A673 (cell line): ENCODE measurements around the gene CEACAM18. TPM values are rescaled to one million over a fixed set of nuclear protein-coding genes. Genes with fewer than 3 reads are reported as not detected.

Experiments
- BruUV-seq: library from RNA; stranded (reverse); fragments of 400-500 nt; replicated peaks from 2 replicates; lab custom pipeline; 2021; lab: Mats Ljungman, UMichigan
- CTCF ChIA-PET: fragments of 300-600 bp; sonication (Branson Sonifier 250); formaldehyde crosslinking; loops from one replicate; lab custom pipeline; 2022; ENCODE audit warnings: antibody characterized with exemption; lab: Charles Lee
- POLR2A ChIA-PET: fragments of 300-600 bp; sonication (Branson Sonifier 250); formaldehyde crosslinking; loops from one replicate; lab custom pipeline; 2022; ENCODE audit warnings: antibody characterized with exemption; ENCODE audit not compliant: low non-redundant PET; lab: Charles Lee
- DNase-seq: peaks from one replicate; pipeline ENCODE4 v3.0.0-alpha.2; 2015; ENCODE audit warnings: low spot score
- H3K27ac ChIP-seq: fragments of 200-600 bp; sonication (generic); 2 replicates; pipeline ENCODE4 v1.5.1; 2016; ENCODE audit warnings: mixed run types, low read depth, mild to moderate bottlenecking, mixed read lengths, antibody characterized with exemption, low read length; ENCODE audit not compliant: poor library complexity, severe bottlenecking
- H3K27me3 ChIP-seq: fragments of 200-600 bp; sonication (generic); replicated peaks from 2 replicates; pipeline ENCODE4 v1.6.1; 2017; ENCODE audit warnings: mixed run types, low read depth, mild to moderate bottlenecking, mixed read lengths, antibody characterized with exemption, low read length; ENCODE audit not compliant: insufficient read depth, poor library complexity
- H3K36me3 ChIP-seq: fragments of 200-600 bp; sonication (generic); 2 replicates; pipeline ENCODE4 v1.6.1; 2016; ENCODE audit warnings: mixed run types, mild to moderate bottlenecking, mixed read lengths, antibody characterized with exemption, low read length; ENCODE audit not compliant: insufficient read depth, poor library complexity, severe bottlenecking
- H3K4me1 ChIP-seq: fragments of 200-600 bp; sonication (generic); 2 replicates; pipeline ENCODE4 v1.6.1; 2017; ENCODE audit warnings: mixed run types, mild to moderate bottlenecking, mixed read lengths, antibody characterized with exemption, low read length; ENCODE audit not compliant: insufficient read depth, poor library complexity, severe bottlenecking
- H3K4me3 ChIP-seq: fragments of 200-600 bp; sonication (generic); 2 replicates; pipeline ENCODE4 v1.5.1; 2016; ENCODE audit warnings: low read depth, mixed run types, mild to moderate bottlenecking, mixed read lengths, low read length; ENCODE audit not compliant: poor library complexity, severe bottlenecking
- H3K9me3 ChIP-seq: fragments of 200-600 bp; sonication (generic); 2 replicates; pipeline ENCODE4 v1.6.1; 2016; ENCODE audit warnings: mixed run types, low read depth, mild to moderate bottlenecking, mixed read lengths, antibody characterized with exemption, low read length; ENCODE audit not compliant: poor library complexity, severe bottlenecking
- EZH2 ChIP-seq: fragments of 200-600 bp; sonication (generic); IDR thresholded peaks from 2 replicates; pipeline ENCODE4 v1.6.1; 2017; ENCODE audit warnings: borderline replicate concordance, low read depth, mild to moderate bottlenecking, mixed read lengths, antibody characterized with exemption, low read length; ENCODE audit not compliant: poor library complexity, severe bottlenecking
- intact Hi-C: fragments of 100-400 bp; cut with micrococcal nuclease; formaldehyde crosslinking; loops from one replicate; pipeline ENCODE4 v1.10.0; 2022; ENCODE audit not compliant: unreplicated experiment
- total RNA-seq: library from RNA; stranded (reverse); gene quantifications from 2 replicates; pipeline ENCODE4 v1.2.3, GENCODE V29; 2021
- TF ChIP-seq, protein P1 (sequence below): fragments of 300-800, 200-600 bp; sonication (generic); conservative IDR thresholded peaks from 2 replicates; pipeline ENCODE4 v1.5.1; 2017; ENCODE audit warnings: low read depth, mild to moderate bottlenecking, antibody characterized with exemption, low read length, moderate library complexity, mixed read lengths

CEACAM18 gene
- total RNA-seq, 1 experiment from 2014 or later = not detected

DNA sequence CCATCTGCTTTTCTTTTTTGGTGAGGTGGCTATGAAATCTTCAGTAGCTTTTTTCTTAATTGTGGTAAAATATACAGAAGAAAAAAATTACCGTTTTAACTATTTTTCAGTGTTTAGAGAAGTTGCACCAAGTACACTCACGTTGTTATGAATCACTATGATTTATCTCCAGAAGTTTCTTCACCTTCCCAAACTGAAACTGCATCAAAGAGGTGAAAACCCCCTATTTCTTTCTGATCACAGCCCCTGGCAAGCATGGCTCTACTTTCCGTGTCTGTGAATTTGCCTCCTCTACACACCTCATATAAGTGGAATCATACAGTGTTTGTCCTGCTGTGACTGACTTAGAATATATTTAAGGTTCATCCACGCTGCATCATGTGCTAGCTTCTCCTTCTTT is 45.3 kb upstream of the CEACAM18 start:
- no peaks in the 10 kb centered on the region for H3K36me3 ChIP-seq
- no peak overlapping the region for H3K27ac ChIP-seq
- intact Hi-C loops = no loop called here
- no peaks in the 10 kb centered on the region for H3K9me3 ChIP-seq
- TF ChIP-seq, protein P1, sequence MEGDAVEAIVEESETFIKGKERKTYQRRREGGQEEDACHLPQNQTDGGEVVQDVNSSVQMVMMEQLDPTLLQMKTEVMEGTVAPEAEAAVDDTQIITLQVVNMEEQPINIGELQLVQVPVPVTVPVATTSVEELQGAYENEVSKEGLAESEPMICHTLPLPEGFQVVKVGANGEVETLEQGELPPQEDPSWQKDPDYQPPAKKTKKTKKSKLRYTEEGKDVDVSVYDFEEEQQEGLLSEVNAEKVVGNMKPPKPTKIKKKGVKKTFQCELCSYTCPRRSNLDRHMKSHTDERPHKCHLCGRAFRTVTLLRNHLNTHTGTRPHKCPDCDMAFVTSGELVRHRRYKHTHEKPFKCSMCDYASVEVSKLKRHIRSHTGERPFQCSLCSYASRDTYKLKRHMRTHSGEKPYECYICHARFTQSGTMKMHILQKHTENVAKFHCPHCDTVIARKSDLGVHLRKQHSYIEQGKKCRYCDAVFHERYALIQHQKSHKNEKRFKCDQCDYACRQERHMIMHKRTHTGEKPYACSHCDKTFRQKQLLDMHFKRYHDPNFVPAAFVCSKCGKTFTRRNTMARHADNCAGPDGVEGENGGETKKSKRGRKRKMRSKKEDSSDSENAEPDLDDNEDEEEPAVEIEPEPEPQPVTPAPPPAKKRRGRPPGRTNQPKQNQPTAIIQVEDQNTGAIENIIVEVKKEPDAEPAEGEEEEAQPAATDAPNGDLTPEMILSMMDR = no peak
- TF ChIP-seq EZH2 = no peak
- no peak for DNase-seq
- ChIA-PET POLR2A (no interaction called here), CTCF (no interaction called here)
- peaks cover 57% of the 10 kb centered on the region for H3K27me3 ChIP-seq
- no peaks in the 10 kb centered on the region for H3K4me1 ChIP-seq
- H3K4me3 ChIP-seq = no peak overlapping the region
- BruUV-seq = no TSS peak

DNA sequence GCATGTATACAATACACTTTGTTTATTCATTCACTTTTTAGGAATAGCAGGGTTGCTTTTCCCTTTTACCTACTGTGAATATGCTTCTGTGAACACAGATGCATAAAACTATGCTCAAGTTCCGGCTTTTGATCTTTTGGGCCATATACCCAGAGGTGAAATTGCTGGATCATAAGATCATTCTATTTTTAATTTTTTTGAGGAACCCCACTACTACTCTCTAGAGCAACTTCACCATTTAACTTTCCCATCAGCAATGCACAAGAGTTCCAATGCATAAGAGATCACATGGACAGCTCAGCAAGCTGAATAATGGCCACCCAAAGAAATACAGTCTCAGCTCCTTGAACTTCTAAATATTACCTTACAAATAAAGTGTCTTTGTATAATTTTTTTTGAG is 43.9 kb upstream of the CEACAM18 start:
- Histone ChIP-seq H3K27ac (no peak overlapping the region), H3K27me3 (peaks cover 46% of the 10 kb centered on the region), H3K4me3 (no peak overlapping the region), H3K9me3 (no peaks in the 10 kb centered on the region), H3K4me1 (no peaks in the 10 kb centered on the region), H3K36me3 (no peaks in the 10 kb centered on the region)
- no TSS peak for BruUV-seq
- intact Hi-C loops = no loop called here
- DNase-seq = no peak
- TF ChIP-seq, protein P1 = no peak
- TF ChIP-seq EZH2 = no peak
- ChIA-PET POLR2A (no interaction called here), CTCF (no interaction called here)

- TF ChIP-seq EZH2 = no peak
- TF ChIP-seq, protein P1 = peak; percentile 55
- H3K4me3 ChIP-seq = no peak overlapping the region
- no peaks in the 10 kb centered on the region for H3K9me3 ChIP-seq
- no peaks in the 10 kb centered on the region for H3K36me3 ChIP-seq
- peak; percentile 23 for DNase-seq
- intact Hi-C loops = no loop called here
- no TSS peak for BruUV-seq
- no peaks in the 10 kb centered on the region for H3K4me1 ChIP-seq
- ChIA-PET CTCF (no interaction called here), POLR2A (no interaction called here)
- peaks cover 57% of the 10 kb centered on the region for H3K27me3 ChIP-seq
- no peak overlapping the region for H3K27ac ChIP-seq
Observed at GRCh38 chr19:51439021-51439465, 39.3 kb upstream of the CEACAM18 start.
